Fibroblast of peridontal ligament (primary cell): Measurements from ENCODE around the gene PPP1R15B.

Source experiments
- DNase-seq: peaks from one replicate; pipeline ENCODE4 v3.0.0-alpha.2; 2010; ENCODE audit errors: extremely low read depth

The PPP1R15B gene

GRCh38 chr1:204411451-204412204, at the start of gene PPP1R15B:
Gene PPP1R15B, minus strand, starts transcription at chr1:204411817. Its CDS starts 406 bp downstream, at chr1:204411411.
- peak; percentile 98 for DNase-seq

- DNase-seq = no peak
Observed at GRCh38 chr1:204460346-204460745, 48.7 kb upstream of the PPP1R15B start.

GRCh38 chr1:204459706-204460105, 48.1 kb upstream of the PPP1R15B start:
- DNase-seq = no peak

- DNase-seq = no peak
Observed at GRCh38 chr1:204457666-204458065, 46.0 kb upstream of the PPP1R15B start.

GRCh38 chr1:204456826-204457442, 45.3 kb upstream of the PPP1R15B start:
- peak; percentile 74 for DNase-seq

- no peak for DNase-seq
Observed at GRCh38 chr1:204455831-204456145, 44.2 kb upstream of the PPP1R15B start.

- no peak for DNase-seq
Observed at GRCh38 chr1:204455063-204455830, 43.6 kb upstream of the PPP1R15B start.

GRCh38 chr1:204454476-204454875, 42.9 kb upstream of the PPP1R15B start:
- DNase-seq = no peak

- no peak for DNase-seq
Observed at GRCh38 chr1:204453141-204453772, 41.6 kb upstream of the PPP1R15B start.

GRCh38 chr1:204451352-204452124, 39.9 kb upstream of the PPP1R15B start:
- DNase-seq = no peak

GRCh38 chr1:204450461-204451257, 39.0 kb upstream of the PPP1R15B start:
- no peak for DNase-seq

GRCh38 chr1:204449678-204450280, 38.2 kb upstream of the PPP1R15B start:
- no peak for DNase-seq

- DNase-seq = no peak
Observed at GRCh38 chr1:204448991-204449677, 37.5 kb upstream of the PPP1R15B start.

- DNase-seq = no peak
Observed at GRCh38 chr1:204448344-204448964, 36.8 kb upstream of the PPP1R15B start.

- no peak for DNase-seq
Observed at GRCh38 chr1:204447736-204448135, 36.1 kb upstream of the PPP1R15B start.

GRCh38 chr1:204447190-204447589, 35.6 kb upstream of the PPP1R15B start:
- DNase-seq = no peak

- DNase-seq = peak; percentile 42
Observed at GRCh38 chr1:204446413-204447111, 34.9 kb upstream of the PPP1R15B start.

GRCh38 chr1:204445860-204446412, 34.3 kb upstream of the PPP1R15B start:
- DNase-seq = no peak
